ENCODE measurements around the gene IL1RAP.
"Not testable (repeated sequence)": the region's sequence is repeated elsewhere in the genome, so short reads cannot be mapped to it uniquely, and the experiment has no call there.

The IL1RAP gene

GRCh38 chr3:190514413-190515153 lies 698 bp downstream of the IL1RAP start:
- DNase-seq, result no peak

- DNase-seq, result no peak
These were observed 2.5 kb downstream of the IL1RAP start for GRCh38 chr3:190516416-190516815.

GRCh38 chr3:190517687-190518086 lies 3.8 kb downstream of the IL1RAP start:
- no peak for DNase-seq

DNA sequence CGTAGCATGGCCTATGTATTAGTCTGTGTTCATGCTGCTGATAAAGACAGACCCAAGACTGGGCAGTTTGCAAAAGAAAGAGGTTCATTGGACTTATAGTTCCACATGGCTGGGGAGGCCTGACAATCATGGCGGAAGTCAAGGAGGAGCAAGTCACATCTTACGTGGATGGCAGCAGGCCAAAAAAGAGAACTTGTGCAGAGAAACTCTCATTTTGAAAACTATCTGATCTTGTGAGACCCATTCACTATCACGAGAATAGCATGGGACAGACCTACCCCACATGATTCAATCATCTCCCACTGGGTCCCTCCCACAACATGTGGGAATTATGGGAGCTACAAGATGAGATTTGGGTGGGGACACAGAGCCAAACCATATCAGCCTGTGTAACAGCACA lies 4.6 kb downstream of the IL1RAP start:
- not testable (repeated sequence) for DNase-seq

DNA sequence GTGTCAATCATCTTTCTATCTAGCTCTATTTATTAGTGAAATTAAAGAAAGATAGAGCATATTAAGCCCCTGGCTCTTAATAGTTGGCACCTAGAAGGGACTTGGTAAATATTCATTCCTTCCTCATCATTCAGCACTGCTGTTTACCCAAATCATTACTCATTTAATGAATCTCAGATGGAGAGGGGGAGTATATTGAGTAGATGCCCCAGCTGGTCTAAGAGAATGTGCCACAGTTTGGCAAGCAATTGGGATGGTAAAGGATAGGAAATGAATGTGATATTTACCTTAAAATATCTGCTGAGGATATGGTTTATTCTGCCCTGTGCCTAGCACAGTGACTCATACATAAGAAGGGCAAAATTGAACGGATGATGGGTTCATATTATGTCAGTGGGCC lies 6.0 kb downstream of the IL1RAP start:
- no peak for DNase-seq

- DNase-seq, result no peak
These were observed 8.1 kb downstream of the IL1RAP start for GRCh38 chr3:190521998-190522397.

GRCh38 chr3:190522621-190523222 lies 8.8 kb downstream of the IL1RAP start:
- no peak for DNase-seq

DNA sequence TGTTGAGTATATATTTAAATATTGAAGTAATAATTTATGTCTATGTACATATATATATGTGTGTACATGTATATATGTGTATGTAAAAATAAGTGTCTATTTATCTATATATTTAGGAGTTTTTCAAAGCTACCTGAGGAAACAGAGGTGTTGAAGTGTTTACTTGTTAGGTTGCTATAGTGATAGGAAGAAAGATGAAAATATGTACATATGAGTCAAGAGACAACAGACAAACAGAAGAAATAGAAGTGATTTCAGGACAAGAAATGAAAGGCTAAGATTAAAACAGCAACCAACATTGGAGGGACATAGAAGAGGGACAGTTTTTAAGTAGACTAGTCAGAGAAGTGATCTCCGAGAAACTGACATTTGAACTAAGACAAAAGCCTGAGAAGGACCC lies 11.1 kb downstream of the IL1RAP start:
- DNase-seq, result no peak

- DNase-seq, result no peak
These were observed 11.7 kb downstream of the IL1RAP start for GRCh38 chr3:190525634-190526033.

DNA sequence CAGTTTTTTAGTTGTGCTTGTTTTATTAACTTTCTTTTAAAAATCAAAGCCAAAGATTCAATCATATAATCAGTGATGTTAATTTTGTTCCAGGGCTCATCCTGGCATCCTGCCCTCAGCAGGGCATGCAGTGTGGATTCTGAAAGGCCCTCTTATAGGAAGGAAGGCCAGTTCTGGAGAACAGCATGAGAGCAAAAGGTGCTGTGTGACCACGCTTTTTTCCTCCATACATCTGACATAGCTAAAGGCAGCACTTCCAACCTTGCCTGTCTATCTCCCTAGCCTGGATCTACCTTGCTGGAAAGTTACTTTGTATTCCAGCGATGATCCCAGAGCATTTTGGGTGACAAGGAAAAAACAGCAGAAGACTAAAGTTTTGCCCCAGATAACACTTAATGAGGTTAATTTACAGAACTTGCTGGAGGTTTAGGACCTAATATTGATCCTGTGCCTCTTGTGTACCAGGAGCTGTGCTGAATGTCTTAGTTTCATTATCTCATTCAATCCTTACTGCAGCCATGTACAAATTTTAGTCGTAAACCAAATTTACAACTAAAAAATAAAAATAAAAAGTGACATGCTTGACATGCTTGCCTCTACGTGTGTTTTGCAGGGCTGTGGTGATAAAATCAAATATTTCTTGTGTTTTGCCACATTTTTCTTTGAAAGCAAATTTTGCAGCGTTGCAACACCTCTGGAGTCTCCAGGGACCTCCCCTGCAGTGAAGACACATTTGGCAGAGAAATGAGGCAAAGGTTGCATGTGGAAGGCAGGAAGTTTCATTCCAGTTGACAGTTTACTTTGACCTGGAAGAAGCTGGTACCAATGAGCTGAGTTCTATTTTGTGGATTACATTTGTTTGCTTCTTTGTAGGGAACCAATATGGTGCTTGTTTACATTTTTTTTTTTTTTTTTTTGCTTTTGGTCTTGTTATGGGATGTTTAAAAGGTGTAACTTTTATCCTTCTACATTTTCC lies 13.2 kb downstream of the IL1RAP start:
- no peak for DNase-seq

GRCh38 chr3:190528706-190529105 lies 14.8 kb downstream of the IL1RAP start:
- no peak for DNase-seq

DNA sequence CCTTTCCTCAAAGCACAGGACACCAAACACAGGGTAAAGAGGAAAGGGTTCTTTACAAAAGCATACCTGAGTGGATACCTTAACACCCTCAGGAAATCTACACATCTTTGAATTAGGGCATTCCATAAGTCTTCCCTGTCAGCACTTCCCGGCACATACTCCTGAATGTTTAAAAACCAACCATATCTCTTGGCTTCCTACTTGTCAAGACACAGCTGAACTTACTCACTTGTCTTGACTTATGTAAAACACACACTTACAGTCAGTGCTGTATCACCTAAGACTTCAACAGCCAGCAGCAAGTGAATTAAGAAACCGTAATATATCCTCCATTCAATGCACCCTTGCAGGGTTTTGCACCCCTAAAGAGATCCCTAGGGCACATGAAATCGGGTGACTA lies 17.5 kb downstream of the IL1RAP start:
- DNase-seq, result no peak

- DNase-seq, result no peak
These were observed 18.9 kb downstream of the IL1RAP start for GRCh38 chr3:190532731-190533203.

GRCh38 chr3:190533511-190534281 lies 19.8 kb downstream of the IL1RAP start:
- DNase-seq, result no peak

DNA sequence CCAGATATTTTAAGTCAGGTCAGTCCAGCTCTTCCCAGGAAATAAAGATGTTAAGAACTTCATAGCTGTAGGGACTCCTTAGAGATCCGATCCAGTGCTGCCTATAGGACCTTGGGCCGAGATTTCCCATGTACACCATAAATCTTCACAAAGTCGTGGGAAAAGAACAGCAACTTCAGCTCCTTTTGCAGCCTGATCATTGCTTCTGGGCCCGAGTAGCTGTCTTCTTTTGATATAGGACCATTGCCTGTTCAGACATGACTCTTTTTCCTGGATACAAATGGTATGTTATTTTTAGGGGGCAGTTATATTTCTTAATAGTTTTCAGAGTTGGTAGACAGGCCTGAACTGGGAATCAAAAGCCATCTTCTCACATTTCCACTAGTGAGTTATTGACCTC lies 20.5 kb downstream of the IL1RAP start:
- DNase-seq, result no peak

GRCh38 chr3:190534986-190535385 lies 21.1 kb downstream of the IL1RAP start:
- no peak for DNase-seq

GRCh38 chr3:190537146-190537545 lies 23.3 kb downstream of the IL1RAP start:
- no peak for DNase-seq

DNA sequence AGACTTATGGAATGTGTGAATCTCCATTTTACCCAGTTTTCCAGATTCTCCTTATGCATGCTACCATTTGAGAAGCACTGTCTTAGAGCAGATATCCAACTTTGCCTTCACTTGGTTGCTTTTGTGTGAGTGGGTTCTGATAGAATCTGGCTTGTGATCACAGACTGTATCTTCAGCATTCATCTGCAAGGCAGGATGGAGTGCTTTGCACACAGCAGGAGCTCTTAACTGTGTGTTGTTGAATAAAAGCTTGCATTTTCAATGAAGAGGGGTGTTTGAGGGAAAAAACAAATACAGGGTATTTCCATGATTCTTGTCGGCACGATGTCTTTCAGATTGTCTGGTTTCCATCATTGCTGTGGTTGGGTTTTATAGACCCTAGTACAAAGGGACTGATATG lies 24.4 kb downstream of the IL1RAP start:
- no peak for DNase-seq

GRCh38 chr3:190539526-190539925 lies 25.6 kb downstream of the IL1RAP start:
- no peak for DNase-seq

DNA sequence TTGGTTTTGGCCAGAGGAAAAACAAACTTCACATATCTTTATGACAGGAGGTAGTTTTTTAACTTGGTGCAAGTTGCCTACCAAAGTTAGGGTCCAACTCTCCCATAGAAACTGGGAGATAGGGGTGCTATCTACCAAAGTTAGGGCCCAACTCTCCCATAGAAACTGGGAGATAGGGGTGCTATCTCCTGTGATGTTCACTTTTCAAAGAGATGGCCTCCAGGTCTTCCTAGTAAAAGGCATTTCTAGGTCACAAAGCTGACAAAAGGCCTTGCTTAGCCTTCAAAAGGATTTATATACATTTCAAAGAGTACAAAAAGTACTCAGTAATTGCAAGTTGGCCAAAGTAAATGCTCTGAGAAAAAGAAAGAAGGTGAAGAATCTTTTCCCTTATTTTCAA lies 27.1 kb downstream of the IL1RAP start:
- DNase-seq, result no peak

- no peak for DNase-seq
These were observed 27.7 kb downstream of the IL1RAP start for GRCh38 chr3:190541560-190541959.

GRCh38 chr3:190542846-190543245 lies 29.0 kb downstream of the IL1RAP start:
- no peak for DNase-seq

DNA sequence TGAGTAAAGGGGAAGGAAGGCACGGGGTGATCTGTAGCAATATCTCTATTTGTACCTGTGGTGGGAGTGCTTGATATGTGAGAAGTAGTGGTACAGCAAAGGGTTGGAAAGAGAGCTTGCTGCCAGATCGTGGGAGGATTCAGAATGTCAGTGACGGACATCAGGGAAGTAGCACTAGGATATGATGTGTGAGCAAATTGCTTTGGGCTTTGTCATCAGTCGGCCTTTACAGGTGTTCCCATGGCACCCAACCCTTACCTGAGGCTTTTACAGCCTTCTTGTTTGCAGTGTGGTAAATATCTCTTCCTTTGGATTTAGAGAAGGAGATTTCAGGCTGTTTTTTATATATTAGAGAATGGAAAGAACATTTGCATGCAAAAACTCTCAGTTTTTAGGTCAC lies 29.8 kb downstream of the IL1RAP start:
- no peak for DNase-seq
